ENCODE results near the gene SLC44A2.

The SLC44A2 gene

GRCh38 chr19:10625003-10625761 lies at the start of gene SLC44A2:
SLC44A2 (plus strand) TSS chr19:10625553; CDS start chr19:10625634, 81 bp downstream.
- FAIRE-seq, result no peak

GRCh38 chr19:10577951-10578350 lies 47.4 kb upstream of the SLC44A2 start:
- no peak for FAIRE-seq

- no peak for FAIRE-seq
Observed at GRCh38 chr19:10580979-10581631, 44.2 kb upstream of the SLC44A2 start.

GRCh38 chr19:10582091-10582490 lies 43.3 kb upstream of the SLC44A2 start:
- no peak for FAIRE-seq

- FAIRE-seq, result no peak
Observed at GRCh38 chr19:10583036-10583776, 42.1 kb upstream of the SLC44A2 start.

GRCh38 chr19:10586396-10586795 lies 39.0 kb upstream of the SLC44A2 start:
- FAIRE-seq, result no peak

GRCh38 chr19:10587022-10587838 lies 38.1 kb upstream of the SLC44A2 start, which contains the start of gene AP1M2:
AP1M2 (minus strand) TSS chr19:10587312; CDS start chr19:10587231, 81 bp downstream.
- FAIRE-seq, result no peak

- no peak for FAIRE-seq
Observed at GRCh38 chr19:10587839-10588150, 37.6 kb upstream of the SLC44A2 start.

GRCh38 chr19:10593148-10593547 lies 32.2 kb upstream of the SLC44A2 start:
- no peak for FAIRE-seq

GRCh38 chr19:10593820-10594637 lies 31.3 kb upstream of the SLC44A2 start:
- FAIRE-seq, result no peak

- no peak for FAIRE-seq
Observed at GRCh38 chr19:10600149-10600548, 25.2 kb upstream of the SLC44A2 start.

GRCh38 chr19:10601999-10602329 lies 23.4 kb upstream of the SLC44A2 start:
- FAIRE-seq, result no peak

GRCh38 chr19:10602330-10603083 lies 22.8 kb upstream of the SLC44A2 start:
- no peak for FAIRE-seq

GRCh38 chr19:10603084-10603872 lies 22.1 kb upstream of the SLC44A2 start:
- no peak for FAIRE-seq

- FAIRE-seq, result no peak
Observed at GRCh38 chr19:10603873-10604459, 21.4 kb upstream of the SLC44A2 start.

GRCh38 chr19:10604460-10604980 lies 20.8 kb upstream of the SLC44A2 start:
- no peak for FAIRE-seq

GRCh38 chr19:10611907-10612306 lies 13.4 kb upstream of the SLC44A2 start:
- no peak for FAIRE-seq

- no peak for FAIRE-seq
Observed at GRCh38 chr19:10612499-10613119, 12.7 kb upstream of the SLC44A2 start.

GRCh38 chr19:10615429-10616023 lies 9.8 kb upstream of the SLC44A2 start:
- no peak for FAIRE-seq
